ENCODE measurements around the gene PIK3C2A.

DNA sequence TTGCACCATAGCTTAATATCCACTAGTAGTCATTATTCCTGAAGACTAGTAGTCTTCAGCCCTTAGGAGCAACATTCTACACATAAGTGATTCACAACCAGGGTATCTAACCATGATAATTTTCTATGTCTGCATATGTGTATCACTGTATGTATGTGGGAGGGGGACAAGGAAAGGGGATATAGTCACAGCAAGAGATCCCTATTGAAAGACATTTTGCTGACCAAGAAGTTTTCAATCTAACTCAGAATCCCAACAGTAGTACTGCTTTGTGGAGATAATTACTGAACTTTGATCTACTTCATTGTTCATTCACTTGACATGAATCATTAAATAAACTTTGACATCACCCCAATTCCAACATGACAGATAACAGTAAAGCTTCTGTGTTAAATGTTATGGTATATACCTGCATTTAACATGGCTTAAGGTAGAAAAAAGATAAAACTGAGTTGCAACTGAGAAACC is 10.3 kb downstream of the PIK3C2A start:
- TF ChIP-seq, protein P1, sequence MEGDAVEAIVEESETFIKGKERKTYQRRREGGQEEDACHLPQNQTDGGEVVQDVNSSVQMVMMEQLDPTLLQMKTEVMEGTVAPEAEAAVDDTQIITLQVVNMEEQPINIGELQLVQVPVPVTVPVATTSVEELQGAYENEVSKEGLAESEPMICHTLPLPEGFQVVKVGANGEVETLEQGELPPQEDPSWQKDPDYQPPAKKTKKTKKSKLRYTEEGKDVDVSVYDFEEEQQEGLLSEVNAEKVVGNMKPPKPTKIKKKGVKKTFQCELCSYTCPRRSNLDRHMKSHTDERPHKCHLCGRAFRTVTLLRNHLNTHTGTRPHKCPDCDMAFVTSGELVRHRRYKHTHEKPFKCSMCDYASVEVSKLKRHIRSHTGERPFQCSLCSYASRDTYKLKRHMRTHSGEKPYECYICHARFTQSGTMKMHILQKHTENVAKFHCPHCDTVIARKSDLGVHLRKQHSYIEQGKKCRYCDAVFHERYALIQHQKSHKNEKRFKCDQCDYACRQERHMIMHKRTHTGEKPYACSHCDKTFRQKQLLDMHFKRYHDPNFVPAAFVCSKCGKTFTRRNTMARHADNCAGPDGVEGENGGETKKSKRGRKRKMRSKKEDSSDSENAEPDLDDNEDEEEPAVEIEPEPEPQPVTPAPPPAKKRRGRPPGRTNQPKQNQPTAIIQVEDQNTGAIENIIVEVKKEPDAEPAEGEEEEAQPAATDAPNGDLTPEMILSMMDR (IDR thresholded peaks at IDR 0.05; ENCODE audit: low read depth, low read length, poor library complexity, severe bottlenecking): no peak
- no peak for TF ChIP-seq EZH2phosphoT487 (IDR thresholded peaks at IDR 0.05; ENCODE audit: borderline replicate concordance, low read length)

All from DOHH2 (cell line).